Activated gamma-delta T cell treated with anti-CD3 and anti-CD28 coated beads, Interleukin-2, amount 50 U/mL, for 16 hours (primary cell): ENCODE results near the gene FERMT1.
"Not testable (repeated sequence)": the region's sequence is repeated elsewhere in the genome, so short reads cannot be mapped to it uniquely, and the experiment has no call there.

Source experiments
- DNase-seq: peaks from one replicate; pipeline ENCODE4 v3.0.0-alpha.2; 2020; ENCODE audit warnings: low read depth

FERMT1 gene

GRCh38 chr20:6116758-6117157 lies 6.1 kb downstream of the FERMT1 start:
- DNase-seq = no peak

- no peak for DNase-seq
Observed at GRCh38 chr20:6115221-6115895, 7.5 kb downstream of the FERMT1 start.

- DNase-seq = no peak
Observed at GRCh38 chr20:6114696-6115095, 8.1 kb downstream of the FERMT1 start.

- DNase-seq = no peak
Observed at GRCh38 chr20:6113951-6114350, 8.9 kb downstream of the FERMT1 start.

- DNase-seq = not testable (repeated sequence)
Observed at GRCh38 chr20:6112965-6113364, 9.9 kb downstream of the FERMT1 start.

- DNase-seq = no peak
Observed at GRCh38 chr20:6108330-6108729, 14.5 kb downstream of the FERMT1 start.

GRCh38 chr20:6104493-6105188 lies 18.2 kb downstream of the FERMT1 start:
- no peak for DNase-seq

- DNase-seq = no peak
Observed at GRCh38 chr20:6103301-6103700, 19.5 kb downstream of the FERMT1 start.

- no peak for DNase-seq
Observed at GRCh38 chr20:6101346-6101745, 21.5 kb downstream of the FERMT1 start.

- DNase-seq = no peak
Observed at GRCh38 chr20:6100246-6100645, 22.6 kb downstream of the FERMT1 start.

GRCh38 chr20:6099819-6100218 lies 23.0 kb downstream of the FERMT1 start:
- DNase-seq = no peak

- DNase-seq = no peak
Observed at GRCh38 chr20:6095409-6095808, 27.4 kb downstream of the FERMT1 start.

GRCh38 chr20:6094565-6094964 lies 28.3 kb downstream of the FERMT1 start:
- DNase-seq = no peak

GRCh38 chr20:6094063-6094462 lies 28.8 kb downstream of the FERMT1 start:
- DNase-seq = no peak

GRCh38 chr20:6091661-6092060 lies 31.2 kb downstream of the FERMT1 start:
- DNase-seq = no peak

- DNase-seq = no peak
Observed at GRCh38 chr20:6086868-6087267, 36.0 kb downstream of the FERMT1 start.

- DNase-seq = no peak
Observed at GRCh38 chr20:6083926-6084325, 38.9 kb downstream of the FERMT1 start.

- no peak for DNase-seq
Observed at GRCh38 chr20:6081236-6081635, 41.6 kb downstream of the FERMT1 start.

- no peak for DNase-seq
Observed at GRCh38 chr20:6079016-6079415, 43.8 kb downstream of the FERMT1 start.

- no peak for DNase-seq
Observed at GRCh38 chr20:6075428-6076219, 47.2 kb downstream of the FERMT1 start.

- no peak for DNase-seq
Observed at GRCh38 chr20:6074784-6075183, 48.0 kb downstream of the FERMT1 start.

- DNase-seq = no peak
Observed at GRCh38 chr20:6074145-6074561, 48.7 kb downstream of the FERMT1 start.
